GM12892 (cell line): Measurements from ENCODE around the gene GUCY2D. TPM values are rescaled to one million over a fixed set of nuclear protein-coding genes. Genes with fewer than 3 reads are reported as not detected.
"Not testable (repeated sequence)": the region's sequence is repeated elsewhere in the genome, so short reads cannot be mapped to it uniquely, and the experiment has no call there.

Source experiments
- DNase-seq: peaks from one replicate; pipeline ENCODE4 v3.0.0; 2011; ENCODE audit not compliant: insufficient read length
- FAIRE-seq: peaks from 2 replicates; lab custom pipeline; 2011; peaks lifted over from hg19 to GRCh38; lab: Jason Lieb, UNC
- POLR2A ChIP-seq: IDR thresholded peaks from 2 replicates; pipeline ENCODE4 v1.6.1; 2011; ENCODE audit warnings: low read depth, low read length, control low read depth
- POLR2AphosphoS5 ChIP-seq: IDR thresholded peaks from 2 replicates; pipeline ENCODE4 v1.6.1; 2011; ENCODE audit warnings: low read depth, low read length, control low read depth
- TAF1 ChIP-seq: IDR thresholded peaks from 2 replicates; pipeline ENCODE4 v1.6.1; 2011; ENCODE audit warnings: low read depth, mild to moderate bottlenecking, control low read depth, low read length, borderline replicate concordance
- polyA plus RNA-seq: library from polyadenylated mRNA; unstranded; fragments of >200 nt; gene quantifications from one replicate; pipeline ENCODE4 v1.2.1, GENCODE V29; 2012; ENCODE audit warnings: missing spikeins, inconsistent platforms; ENCODE audit not compliant: missing spikeins

The GUCY2D gene
- not detected for polyA plus RNA-seq

DNA sequence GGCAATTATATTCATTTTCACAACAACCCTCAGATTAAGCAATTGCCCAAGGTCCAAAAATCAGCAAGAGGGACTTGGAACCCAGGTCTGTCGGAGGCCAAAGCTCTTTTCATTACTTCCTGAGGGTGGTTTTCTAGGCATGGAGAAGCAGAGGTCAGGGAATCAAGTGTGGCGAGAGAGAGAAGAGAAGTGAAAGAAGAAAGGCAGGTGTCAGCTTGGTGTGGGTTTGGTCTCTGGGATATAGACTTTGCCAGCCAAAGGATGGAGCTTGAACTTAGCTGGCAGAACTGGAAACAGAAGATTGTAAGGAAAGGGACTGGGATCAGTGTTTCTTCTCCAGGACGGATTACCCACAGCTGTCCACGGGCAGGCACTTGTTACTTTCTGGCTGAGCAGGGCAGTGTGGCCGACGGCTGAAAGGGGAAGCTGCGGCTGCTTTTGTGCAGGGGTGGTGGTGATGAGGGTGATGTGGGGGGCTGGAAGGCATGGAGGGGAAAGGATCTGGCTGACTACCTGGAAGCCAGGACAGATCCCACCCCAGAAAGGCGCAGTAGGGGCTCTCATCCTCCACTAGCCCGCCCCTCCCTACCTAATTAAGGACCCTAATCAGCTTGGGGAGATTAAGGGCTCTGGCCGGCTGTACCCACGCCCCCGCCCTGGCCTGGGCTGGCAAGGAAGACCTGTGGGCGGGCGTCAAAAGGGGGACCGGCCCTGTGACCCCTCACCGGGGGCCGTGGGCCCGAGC is at the start of gene GUCY2D:
Gene GUCY2D (plus strand): TSS at position 640 of the 745 bp plus-strand sequence. CDS start 433 bp downstream, outside the sequence.
- DNase-seq (no peak), FAIRE-seq (no peak)
- TF ChIP-seq POLR2AphosphoS5 = no peak
- no peak for TF ChIP-seq POLR2A

DNA sequence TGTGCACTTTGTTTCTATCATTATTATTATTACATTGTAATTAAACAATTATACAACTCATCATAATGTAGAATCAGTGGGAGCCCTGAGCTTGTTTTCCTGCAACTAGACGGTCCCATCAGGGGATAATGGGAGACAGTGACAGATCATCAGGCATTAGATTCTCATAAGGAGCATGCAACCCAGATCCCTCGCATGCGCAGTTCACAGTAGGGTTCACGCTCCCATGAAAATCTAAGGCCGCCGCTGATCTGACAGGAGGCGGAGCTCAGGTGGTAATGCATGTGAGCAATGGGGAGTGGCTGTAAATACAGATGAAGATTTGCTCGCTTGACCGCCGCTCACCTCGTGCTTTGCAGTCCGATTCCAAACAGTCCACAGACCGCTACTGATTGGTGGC is 49.1 kb upstream of the GUCY2D start:
- not testable (repeated sequence) for FAIRE-seq, DNase-seq

DNA sequence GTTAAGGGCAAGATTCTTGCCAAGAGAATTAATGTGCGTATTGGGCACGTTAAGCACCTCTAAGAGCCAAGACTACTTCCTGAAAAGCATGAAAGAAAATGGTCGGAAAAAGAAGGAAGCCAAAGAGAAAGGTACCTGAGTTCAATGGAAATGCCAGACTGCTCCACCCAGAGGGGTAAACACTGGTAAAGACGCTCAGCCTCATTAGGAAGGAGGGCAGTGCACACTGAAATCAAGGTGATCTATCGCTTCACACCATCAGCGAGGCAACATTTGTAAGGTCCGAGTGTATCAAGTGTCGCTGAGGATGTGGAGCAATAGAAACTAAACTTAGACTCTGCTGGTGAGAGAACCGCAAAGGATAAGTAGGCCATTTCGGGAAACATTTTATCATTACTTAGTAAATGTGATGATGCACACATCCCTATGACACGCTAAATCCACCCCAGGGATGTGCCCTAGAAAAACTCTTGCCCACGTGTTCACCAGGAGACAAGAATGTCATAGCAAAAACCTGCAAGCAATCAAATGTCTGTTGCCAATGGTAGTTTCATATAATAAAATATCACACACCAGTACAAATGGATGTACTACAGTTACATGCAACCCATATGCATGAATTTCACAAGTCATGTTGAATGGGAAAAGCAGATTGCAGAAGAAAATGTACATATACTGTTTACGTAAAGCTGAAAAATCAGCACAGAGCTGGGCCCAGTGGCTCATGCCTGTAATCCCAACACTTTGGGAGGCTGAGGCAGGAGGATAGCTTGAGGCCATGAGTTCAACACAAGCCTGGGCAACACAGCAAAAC is 46.8 kb upstream of the GUCY2D start:
- DNase-seq = no peak
- TF ChIP-seq POLR2AphosphoS5 = no peak
- TF ChIP-seq POLR2A = no peak
- TF ChIP-seq TAF1 = no peak
- no peak for FAIRE-seq

DNA sequence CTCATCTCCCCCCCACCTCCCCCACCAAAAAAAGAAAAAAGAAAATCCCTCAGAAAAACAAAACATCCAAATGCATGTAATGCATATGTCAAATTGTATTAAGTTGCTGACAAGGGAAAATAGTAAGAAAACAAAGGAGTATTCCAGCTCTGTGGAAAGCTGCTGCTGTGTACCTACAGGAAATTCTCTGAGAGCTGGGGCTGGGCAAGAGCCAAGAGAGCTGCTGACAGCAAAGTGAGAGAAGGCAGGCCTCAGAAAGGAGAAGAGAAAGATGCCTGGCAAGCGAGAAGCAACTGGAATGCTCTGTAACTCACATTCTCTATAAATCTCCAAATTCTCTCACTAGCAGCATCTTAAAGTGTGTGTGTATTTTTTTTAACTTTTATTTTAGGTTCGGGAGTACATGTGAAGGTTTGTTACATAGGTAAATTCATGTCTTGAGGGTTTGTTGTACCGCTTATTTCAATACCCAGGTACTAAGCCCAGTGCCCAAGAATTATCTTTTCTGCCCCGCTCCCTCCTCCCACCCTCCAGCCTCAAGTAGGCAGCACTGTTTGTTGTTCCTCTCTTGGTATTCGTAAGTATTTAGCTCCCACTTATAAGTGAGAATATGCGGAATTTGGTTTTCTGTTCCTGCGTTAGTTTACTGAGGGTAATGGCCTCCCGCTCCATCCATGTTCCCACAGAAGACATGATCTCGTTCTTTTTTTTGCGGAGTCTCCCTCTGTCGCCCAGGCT is 46.0 kb upstream of the GUCY2D start:
- FAIRE-seq (no peak), DNase-seq (no peak)
- no peak for TF ChIP-seq POLR2A
- no peak for TF ChIP-seq TAF1
- no peak for TF ChIP-seq POLR2AphosphoS5

GRCh38 chr17:7959503-7960253 is 42.7 kb upstream of the GUCY2D start:
- FAIRE-seq (no peak), DNase-seq (no peak)
- no peak for TF ChIP-seq TAF1
- TF ChIP-seq POLR2AphosphoS5 = no peak
- no peak for TF ChIP-seq POLR2A

DNA sequence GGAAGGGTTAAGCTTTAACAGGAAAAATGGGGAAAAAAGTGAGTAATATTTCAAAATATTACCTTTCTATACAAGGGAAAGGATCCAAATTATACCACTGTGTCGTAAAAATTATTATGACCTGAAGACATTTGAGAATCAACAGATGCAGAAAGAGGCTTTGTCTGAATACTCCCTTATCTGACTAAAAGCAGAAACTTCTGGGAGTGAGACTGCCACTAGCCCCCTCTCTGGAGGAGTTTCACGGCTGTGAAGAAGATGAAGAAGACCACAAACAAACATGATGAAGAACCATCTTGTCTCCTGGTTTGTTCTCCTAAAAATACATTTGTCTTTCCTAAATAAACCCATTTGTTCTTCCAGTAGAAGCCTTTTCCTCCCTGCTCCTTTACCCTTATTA is 41.0 kb upstream of the GUCY2D start:
- FAIRE-seq = no peak
- TF ChIP-seq POLR2A = no peak
- no peak for TF ChIP-seq POLR2AphosphoS5
- no peak for TF ChIP-seq TAF1
- no peak for DNase-seq

- FAIRE-seq = no peak
- no peak for TF ChIP-seq POLR2AphosphoS5
- no peak for DNase-seq
These were observed 34.7 kb upstream of the GUCY2D start for GRCh38 chr17:7967751-7968150.

DNA sequence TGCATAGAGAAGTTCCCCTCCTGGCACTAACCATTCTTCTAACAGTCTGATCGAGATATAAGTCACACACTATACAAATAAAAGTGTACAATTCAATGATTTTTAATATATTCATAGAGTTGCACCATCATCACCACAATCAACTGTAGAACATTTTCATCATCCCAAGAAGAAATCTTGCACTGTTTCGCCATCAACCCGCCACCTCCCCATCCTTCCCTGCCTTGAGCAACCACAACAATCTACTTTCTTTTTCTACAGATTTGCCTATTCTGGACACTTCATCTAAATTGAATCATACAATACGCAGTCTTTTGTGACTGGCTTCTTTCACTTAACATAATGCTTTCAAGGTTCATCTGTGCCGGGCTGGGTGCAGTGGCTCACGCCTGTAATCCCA is 33.0 kb upstream of the GUCY2D start:
- no peak for DNase-seq
- TF ChIP-seq POLR2A (no peak), TAF1 (no peak), POLR2AphosphoS5 (no peak)
- FAIRE-seq = no peak

DNA sequence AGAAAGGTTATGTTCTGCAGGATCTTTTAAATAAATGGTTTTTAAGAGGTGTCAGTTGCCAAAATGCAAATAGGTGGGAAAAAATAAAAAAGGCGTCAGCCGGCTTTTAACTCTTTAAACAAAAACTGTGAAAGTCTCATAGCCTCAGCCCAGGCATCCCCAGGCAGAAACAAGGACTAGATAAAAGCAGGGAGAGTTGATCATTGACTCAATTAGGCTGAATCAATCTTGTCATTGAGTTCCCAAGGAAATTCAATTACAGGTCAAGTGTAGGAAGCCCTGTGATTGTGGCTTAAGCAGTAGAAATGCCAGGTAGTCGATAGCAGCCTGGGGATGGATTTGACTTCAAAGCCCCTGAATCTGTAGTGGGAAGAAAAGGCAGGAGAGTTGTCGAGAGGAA is 30.8 kb upstream of the GUCY2D start:
- no peak for DNase-seq
- no peak for TF ChIP-seq POLR2AphosphoS5
- no peak for TF ChIP-seq POLR2A
- no peak for TF ChIP-seq TAF1
- no peak for FAIRE-seq

- FAIRE-seq (no peak), DNase-seq (no peak)
- no peak for TF ChIP-seq POLR2AphosphoS5
- no peak for TF ChIP-seq TAF1
- no peak for TF ChIP-seq POLR2A
These were observed 30.2 kb upstream of the GUCY2D start for GRCh38 chr17:7972131-7972785.
